ENCODE results near the gene KLF17.

KLF17 gene

GRCh38 chr1:44078104-44078503, 40.5 kb upstream of the KLF17 start:
- Histone ChIP-seq H4K20me1 (ENCODE audit: insufficient read depth, low read length) (no peaks in the 10 kb centered on the region), H2AFZ (ENCODE audit: low read depth, low read length) (no peak overlapping the region), H3K36me3 (replicated peaks; ENCODE audit: low read depth, low read length) (no peaks in the 10 kb centered on the region), H3K4me3 (ENCODE audit: low read length) (no peak overlapping the region), H3K79me2 (ENCODE audit: low read length) (no peaks in the 10 kb centered on the region), H3K4me2 (ENCODE audit: low read length) (no peak overlapping the region), H3K27ac (ENCODE audit: low read length) (no peak overlapping the region), H3K9me3 (ENCODE audit: insufficient read depth, low read length) (no peaks in the 10 kb centered on the region), H3K27me3 (ENCODE audit: low read depth, low read length) (no peaks in the 10 kb centered on the region), H3K4me1 (ENCODE audit: low read length) (peaks cover 15% of the 10 kb centered on the region), H3K9ac (ENCODE audit: low read length) (no peak overlapping the region)
- TF ChIP-seq CTCF (IDR thresholded peaks at IDR 0.05; ENCODE audit: low read depth, low read length) (no peak), EZH2phosphoT487 (IDR thresholded peaks at IDR 0.05; ENCODE audit: low read depth) (no peak)

- H3K4me1 ChIP-seq (ENCODE audit: low read length): 0 out of 2 replicates have a peak, but pooled peaks cover under 1% of the 10 kb centered on the region
- H3K9me3 ChIP-seq (ENCODE audit: insufficient read depth, low read length): no peaks in the 10 kb centered on the region
- no peak overlapping the region for H3K4me3 ChIP-seq (ENCODE audit: low read length)
- no peaks in the 10 kb centered on the region for H3K79me2 ChIP-seq (ENCODE audit: low read length)
- H3K27ac ChIP-seq (ENCODE audit: low read length): no peak overlapping the region
- H3K9ac ChIP-seq (ENCODE audit: low read length): no peak overlapping the region
- H4K20me1 ChIP-seq (ENCODE audit: insufficient read depth, low read length): no peaks in the 10 kb centered on the region
- H2AFZ ChIP-seq (ENCODE audit: low read depth, low read length): no peak overlapping the region
- H3K27me3 ChIP-seq (ENCODE audit: low read depth, low read length): no peaks in the 10 kb centered on the region
- no peak overlapping the region for H3K4me2 ChIP-seq (ENCODE audit: low read length)
- TF ChIP-seq EZH2phosphoT487 (IDR thresholded peaks at IDR 0.05; ENCODE audit: low read depth) (no peak), CTCF (IDR thresholded peaks at IDR 0.05; ENCODE audit: low read depth, low read length) (no peak)
- no peaks in the 10 kb centered on the region for H3K36me3 ChIP-seq (replicated peaks; ENCODE audit: low read depth, low read length)
Observed at GRCh38 chr1:44079566-44079965, 39.1 kb upstream of the KLF17 start.

GRCh38 chr1:44084998-44085675, 33.5 kb upstream of the KLF17 start:
- no peak overlapping the region for H3K4me3 ChIP-seq (ENCODE audit: low read length)
- no peaks in the 10 kb centered on the region for H3K79me2 ChIP-seq (ENCODE audit: low read length)
- no peak overlapping the region for H2AFZ ChIP-seq (ENCODE audit: low read depth, low read length)
- H3K27ac ChIP-seq (ENCODE audit: low read length): no peak overlapping the region
- H3K4me1 ChIP-seq (ENCODE audit: low read length): no peaks in the 10 kb centered on the region
- H3K27me3 ChIP-seq (ENCODE audit: low read depth, low read length): no peaks in the 10 kb centered on the region
- H3K9me3 ChIP-seq (ENCODE audit: insufficient read depth, low read length): no peaks in the 10 kb centered on the region
- no peaks in the 10 kb centered on the region for H4K20me1 ChIP-seq (ENCODE audit: insufficient read depth, low read length)
- no peak overlapping the region for H3K4me2 ChIP-seq (ENCODE audit: low read length)
- no peaks in the 10 kb centered on the region for H3K36me3 ChIP-seq (replicated peaks; ENCODE audit: low read depth, low read length)
- TF ChIP-seq EZH2phosphoT487 (IDR thresholded peaks at IDR 0.05; ENCODE audit: low read depth) (no peak), CTCF (IDR thresholded peaks at IDR 0.05; ENCODE audit: low read depth, low read length) (no peak)
- no peak overlapping the region for H3K9ac ChIP-seq (ENCODE audit: low read length)

GRCh38 chr1:44086692-44087474, 31.7 kb upstream of the KLF17 start:
- H3K9ac ChIP-seq (ENCODE audit: low read length): no peak overlapping the region
- no peak overlapping the region for H3K27ac ChIP-seq (ENCODE audit: low read length)
- H3K79me2 ChIP-seq (ENCODE audit: low read length): no peaks in the 10 kb centered on the region
- H3K9me3 ChIP-seq (ENCODE audit: insufficient read depth, low read length): no peaks in the 10 kb centered on the region
- no peaks in the 10 kb centered on the region for H3K27me3 ChIP-seq (ENCODE audit: low read depth, low read length)
- H2AFZ ChIP-seq (ENCODE audit: low read depth, low read length): no peak overlapping the region
- no peaks in the 10 kb centered on the region for H3K36me3 ChIP-seq (replicated peaks; ENCODE audit: low read depth, low read length)
- no peak overlapping the region for H3K4me2 ChIP-seq (ENCODE audit: low read length)
- TF ChIP-seq CTCF (IDR thresholded peaks at IDR 0.05; ENCODE audit: low read depth, low read length) (no peak), EZH2phosphoT487 (IDR thresholded peaks at IDR 0.05; ENCODE audit: low read depth) (no peak)
- no peaks in the 10 kb centered on the region for H4K20me1 ChIP-seq (ENCODE audit: insufficient read depth, low read length)
- H3K4me1 ChIP-seq (ENCODE audit: low read length): no peaks in the 10 kb centered on the region
- no peak overlapping the region for H3K4me3 ChIP-seq (ENCODE audit: low read length)
